ENCODE results near the gene WAPL.
"Not testable (repeated sequence)": the region's sequence is repeated elsewhere in the genome, so short reads cannot be mapped to it uniquely, and the experiment has no call there.

The WAPL gene

GRCh38 chr10:86411281-86411841 lies 110.2 kb downstream of the WAPL start:
- no peak for DNase-seq

GRCh38 chr10:86410542-86411124 lies 111.0 kb downstream of the WAPL start:
- DNase-seq, result no peak

GRCh38 chr10:86409183-86409582 lies 112.4 kb downstream of the WAPL start:
- no peak for DNase-seq

GRCh38 chr10:86403183-86403797 lies 118.3 kb downstream of the WAPL start:
- DNase-seq, result peak; percentile 44

- peak; percentile 49 for DNase-seq
Observed at GRCh38 chr10:86402283-86402941, 119.2 kb downstream of the WAPL start.

- peak; percentile 62 for DNase-seq
Observed at GRCh38 chr10:86401588-86402282, 119.9 kb downstream of the WAPL start.

- peak; percentile 76 for DNase-seq
Observed at GRCh38 chr10:86400705-86401587, 120.6 kb downstream of the WAPL start.

GRCh38 chr10:86399879-86400704 lies 121.5 kb downstream of the WAPL start:
- peak; percentile 99 for DNase-seq

- DNase-seq, result no peak
Observed at GRCh38 chr10:86399514-86399878, 122.1 kb downstream of the WAPL start.

GRCh38 chr10:86397120-86397519 lies 124.5 kb downstream of the WAPL start:
- DNase-seq, result no peak

- DNase-seq, result no peak
Observed at GRCh38 chr10:86393862-86394455, 127.6 kb downstream of the WAPL start.

- DNase-seq, result no peak
Observed at GRCh38 chr10:86393362-86393761, 128.2 kb downstream of the WAPL start.

- DNase-seq, result no peak
Observed at GRCh38 chr10:86392723-86393094, 128.9 kb downstream of the WAPL start.

- DNase-seq, result no peak
Observed at GRCh38 chr10:86391986-86392722, 129.4 kb downstream of the WAPL start.

GRCh38 chr10:86391236-86391840 lies 130.3 kb downstream of the WAPL start:
- no peak for DNase-seq

- DNase-seq, result no peak
Observed at GRCh38 chr10:86390337-86391120, 131.1 kb downstream of the WAPL start.

GRCh38 chr10:86389441-86390193 lies 132.0 kb downstream of the WAPL start:
- DNase-seq, result no peak

- not testable (repeated sequence) for DNase-seq
Observed at GRCh38 chr10:86389109-86389440, 132.5 kb downstream of the WAPL start.

Data from DMS53 (cell line).